DMS79 (cell line): ENCODE results near the gene L3MBTL2.

Experiments used
- DNase-seq: peaks from one replicate; lab custom pipeline; 2025; lab: John Stamatoyannopoulos, UW

L3MBTL2 gene

GRCh38 chr22:41215409-41215808 lies 10.3 kb downstream of the L3MBTL2 start:
- DNase-seq, result no peak

DNA sequence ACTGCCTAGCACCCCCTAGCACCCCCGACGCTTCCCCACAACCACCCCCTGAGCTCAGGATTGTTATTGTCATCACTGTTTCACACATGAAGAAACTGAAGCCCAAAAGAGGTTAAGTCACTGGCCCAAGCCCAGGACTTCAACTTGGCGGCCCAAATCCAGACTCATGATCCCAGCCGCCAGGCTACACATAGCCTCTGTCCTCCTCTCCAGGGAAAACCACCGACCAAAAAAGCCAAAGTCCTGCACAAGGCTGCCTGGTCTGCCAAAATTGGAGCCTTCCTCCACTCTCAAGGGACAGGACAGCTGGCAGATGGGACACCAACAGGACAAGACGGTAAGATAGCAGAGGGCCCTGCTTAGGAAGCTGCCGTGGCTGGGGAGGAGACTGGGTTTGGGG lies 10.8 kb downstream of the L3MBTL2 start:
- no peak for DNase-seq

- no peak for DNase-seq
Observed at GRCh38 chr22:41216984-41217383, 11.9 kb downstream of the L3MBTL2 start.

- peak; percentile 81 for DNase-seq
Observed at GRCh38 chr22:41217553-41218157, 12.5 kb downstream of the L3MBTL2 start.

- DNase-seq, result no peak
Observed at GRCh38 chr22:41222846-41223507, 17.9 kb downstream of the L3MBTL2 start.

DNA sequence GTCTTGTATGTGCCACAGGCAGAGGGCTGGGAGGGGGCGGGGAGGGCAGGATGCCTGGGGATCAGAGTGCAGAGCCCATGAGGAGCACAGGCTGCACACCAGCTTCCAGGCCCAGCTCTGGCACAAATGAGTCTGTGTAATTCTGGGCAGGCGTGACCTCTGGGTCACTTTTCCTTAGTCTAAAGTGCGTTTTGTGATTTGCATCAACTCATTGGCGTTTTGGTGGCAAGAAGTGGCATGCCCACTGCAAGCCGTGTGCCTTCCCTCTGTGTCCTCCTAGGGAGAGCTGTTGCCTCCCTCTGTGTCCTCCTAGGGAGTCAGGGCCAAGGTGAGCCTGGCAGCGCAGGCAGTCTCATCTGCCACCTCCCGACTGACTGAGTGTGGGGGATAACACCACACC lies 18.4 kb downstream of the L3MBTL2 start:
- DNase-seq, result no peak

DNA sequence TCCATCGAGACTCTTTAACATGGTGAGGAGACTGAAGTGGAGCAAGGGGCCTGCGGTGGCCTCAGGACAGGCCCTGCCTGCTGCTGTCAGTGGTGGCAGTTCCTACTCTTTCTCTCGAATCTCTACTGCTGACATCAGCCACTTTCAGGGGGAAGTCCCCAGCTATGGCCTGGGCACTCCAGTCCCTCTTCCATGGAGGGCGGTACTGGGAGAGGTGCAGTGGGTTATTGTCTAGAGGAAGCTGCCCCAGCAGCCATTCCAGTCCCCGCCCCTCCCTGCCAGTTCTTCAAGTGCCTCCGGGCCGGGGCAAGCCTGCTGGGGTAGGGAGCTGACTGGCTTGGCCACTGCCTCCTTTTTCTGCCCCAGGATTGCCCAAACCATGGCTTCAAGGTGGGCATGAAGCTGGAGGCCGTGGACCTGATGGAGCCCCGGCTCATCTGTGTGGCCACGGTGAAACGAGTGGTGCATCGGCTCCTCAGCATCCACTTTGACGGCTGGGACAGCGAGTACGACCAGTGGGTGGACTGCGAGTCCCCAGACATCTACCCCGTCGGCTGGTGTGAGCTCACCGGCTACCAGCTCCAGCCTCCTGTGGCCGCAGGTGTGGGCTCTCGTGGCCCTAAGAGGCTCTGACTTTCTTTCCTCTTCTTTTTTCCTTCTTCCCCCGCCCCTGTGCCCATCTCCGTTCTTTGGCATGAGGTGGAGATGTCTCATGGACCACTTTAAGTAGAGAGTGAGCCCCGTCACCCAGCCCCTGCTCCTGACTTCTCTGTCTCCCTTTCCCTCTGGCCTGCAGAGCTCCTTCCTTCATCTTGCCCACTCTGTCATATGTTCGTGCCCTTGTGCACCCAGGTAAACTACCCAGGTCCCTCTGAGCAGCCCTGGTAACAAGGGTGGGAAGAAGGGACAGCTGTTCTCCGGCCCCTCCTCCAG lies 21.9 kb downstream of the L3MBTL2 start:
- DNase-seq, result no peak

DNA sequence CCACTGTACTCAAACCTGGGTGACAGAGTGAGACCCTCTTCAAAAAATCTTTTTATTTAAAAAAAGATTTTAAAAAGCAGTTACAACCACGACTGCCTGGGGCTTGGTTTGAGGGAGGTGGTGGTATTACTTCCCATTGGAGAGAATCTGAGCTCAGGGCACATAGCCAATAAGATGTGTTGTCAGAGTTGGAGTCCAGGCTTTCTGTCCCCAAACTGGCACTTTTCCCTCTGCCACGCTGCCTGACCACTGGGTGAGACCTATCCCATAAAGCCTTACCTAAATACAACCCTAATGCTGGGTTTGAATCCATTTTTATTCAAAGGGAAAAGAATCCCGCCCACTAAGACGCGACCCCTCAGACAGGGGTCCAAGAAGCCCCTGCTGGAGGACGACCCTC lies 24.1 kb downstream of the L3MBTL2 start:
- no peak for DNase-seq

- no peak for DNase-seq
Observed at GRCh38 chr22:41229730-41230400, 24.8 kb downstream of the L3MBTL2 start.

DNA sequence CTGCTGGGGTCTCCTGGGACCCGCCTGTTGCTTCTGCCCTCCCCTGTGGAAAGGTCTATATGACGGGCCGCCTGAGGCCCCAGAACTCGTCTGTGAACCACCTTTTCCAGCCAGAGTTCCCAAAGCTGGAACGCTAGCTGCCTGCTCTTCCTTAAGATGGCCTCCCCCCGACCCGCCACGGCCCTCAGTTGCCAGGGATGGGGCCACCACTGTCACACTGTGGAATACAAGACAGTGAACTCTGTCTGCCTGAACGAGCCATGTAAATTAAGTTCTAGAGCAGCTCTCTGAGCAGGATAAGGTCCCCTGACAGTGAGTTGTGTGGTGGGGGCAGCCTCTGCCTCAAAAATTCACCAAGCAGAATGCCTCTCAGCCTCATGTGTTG lies 25.3 kb downstream of the L3MBTL2 start:
- no peak for DNase-seq

GRCh38 chr22:41231369-41231768 lies 26.3 kb downstream of the L3MBTL2 start:
- DNase-seq, result no peak

GRCh38 chr22:41234815-41235695 lies 29.9 kb downstream of the L3MBTL2 start:
- no peak for DNase-seq

- DNase-seq, result peak; percentile 29
Observed at GRCh38 chr22:41237036-41237706, 32.1 kb downstream of the L3MBTL2 start.

DNA sequence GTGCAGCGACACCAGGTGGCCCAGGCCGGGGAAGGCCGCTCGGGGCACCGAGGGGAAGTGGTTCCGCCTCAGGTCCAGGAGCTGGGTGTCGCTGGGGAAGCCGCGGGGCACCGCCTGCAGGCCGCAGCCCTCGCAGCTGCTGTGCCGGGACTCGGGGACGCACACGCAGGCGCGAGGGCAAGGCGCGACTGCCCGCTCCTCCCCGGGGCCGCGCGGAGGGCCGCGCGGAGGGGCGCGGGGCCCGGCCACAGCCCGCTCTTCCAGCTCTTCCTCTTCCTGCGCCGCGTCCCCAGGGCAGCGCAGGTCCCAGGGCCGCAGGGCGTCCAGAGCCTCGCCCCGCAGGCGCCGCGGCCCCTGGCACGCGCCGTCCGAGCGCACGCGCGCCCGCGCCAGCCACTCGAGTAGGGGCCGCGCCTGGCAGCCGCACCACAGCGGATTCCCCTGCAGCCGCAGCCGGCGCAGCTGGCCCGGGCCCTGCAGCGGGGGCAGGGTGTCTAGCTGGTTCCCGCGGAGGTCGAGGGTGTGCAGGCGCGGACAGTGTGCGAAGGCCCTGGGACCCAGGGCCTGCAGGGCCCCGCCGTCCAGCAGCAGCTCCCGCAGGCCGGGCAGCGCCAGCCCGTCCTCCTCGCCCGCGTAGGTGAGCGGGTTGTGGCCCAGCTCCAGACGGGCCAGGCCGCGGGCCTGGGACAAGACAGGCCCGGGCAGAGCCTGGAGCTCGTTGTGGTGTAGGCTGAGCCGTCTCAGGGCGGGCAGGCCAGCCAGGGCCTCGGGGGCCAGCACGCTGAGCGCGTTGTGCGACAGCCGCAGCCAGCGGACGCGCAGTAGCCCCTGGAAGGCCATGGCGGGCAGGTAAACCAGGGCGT lies 32.8 kb downstream of the L3MBTL2 start:
- DNase-seq, result no peak

DNA sequence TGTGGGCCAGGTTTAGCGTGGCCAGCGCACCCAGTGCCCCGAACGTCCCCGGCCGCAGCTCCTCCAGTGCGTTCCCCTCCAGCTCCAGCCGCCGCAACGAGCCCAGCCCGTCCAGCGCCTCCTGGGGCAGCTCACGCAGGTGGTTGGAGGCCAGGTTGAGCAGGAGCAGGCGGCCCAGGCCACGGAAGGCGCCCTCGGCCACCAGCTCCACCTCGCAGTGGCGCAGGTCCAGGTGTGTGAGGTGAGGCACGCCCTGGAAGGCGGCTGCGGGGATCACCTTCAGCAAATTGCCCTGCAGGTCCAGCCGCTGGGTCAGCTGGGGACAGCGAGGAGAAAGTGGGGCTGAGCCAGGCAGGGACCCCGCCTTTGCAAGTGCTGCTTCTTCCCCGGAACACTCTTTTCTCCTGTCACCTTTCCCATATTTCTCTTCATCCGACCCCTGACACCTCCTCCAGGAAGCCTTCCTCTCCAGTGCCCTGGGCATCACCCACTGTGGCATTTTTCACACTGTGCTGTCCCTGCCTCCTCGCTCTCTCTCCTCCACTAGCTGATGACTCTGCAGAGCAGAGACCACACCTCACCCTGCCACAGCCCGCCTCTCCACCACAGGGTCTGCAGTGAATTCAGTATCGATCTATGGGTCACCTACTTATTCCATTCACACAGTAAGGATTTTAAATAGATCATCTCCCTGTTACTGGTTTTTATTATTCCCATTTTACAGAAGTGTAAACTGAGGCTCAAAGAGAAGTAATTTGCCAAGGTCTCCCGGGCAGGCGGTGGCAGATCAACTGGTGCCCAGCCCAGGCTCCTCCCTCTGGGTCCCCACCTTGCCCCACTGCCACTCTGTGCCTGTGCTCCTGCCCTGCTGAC lies 33.7 kb downstream of the L3MBTL2 start:
- DNase-seq, result no peak

DNA sequence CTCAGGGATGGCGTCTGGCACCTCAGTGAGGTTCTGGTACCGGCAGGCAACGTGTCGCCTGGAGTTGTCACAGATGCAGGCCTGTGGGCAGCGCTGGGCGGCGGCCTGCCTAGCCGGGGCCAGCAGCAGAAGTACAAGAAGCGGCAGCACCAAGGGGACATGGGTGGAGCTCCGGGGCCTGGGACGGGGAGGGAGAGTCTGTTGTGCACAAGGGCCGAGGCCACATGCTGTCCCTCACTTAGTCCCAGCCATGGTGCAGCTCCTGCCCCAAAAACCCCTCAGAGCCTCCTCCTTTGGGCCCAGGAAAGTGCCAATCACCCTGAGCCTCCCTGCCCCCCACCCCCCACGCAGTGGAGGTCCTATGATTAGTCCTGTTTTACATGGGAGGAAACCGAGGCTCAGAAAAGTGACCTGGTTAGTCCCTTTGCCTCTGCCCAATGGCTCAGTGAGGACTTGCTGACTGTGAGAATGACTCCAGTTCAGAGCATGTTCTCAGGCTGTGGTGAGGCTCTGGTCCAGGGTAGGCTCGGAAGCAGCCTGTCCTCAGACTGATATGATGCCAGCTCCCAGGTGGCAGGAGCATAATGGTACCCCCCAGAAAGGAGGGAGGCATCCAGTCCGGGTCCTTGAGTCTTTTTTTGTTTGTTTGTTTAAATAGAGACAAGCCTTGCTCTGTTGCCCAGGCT lies 34.5 kb downstream of the L3MBTL2 start:
- no peak for DNase-seq

DNA sequence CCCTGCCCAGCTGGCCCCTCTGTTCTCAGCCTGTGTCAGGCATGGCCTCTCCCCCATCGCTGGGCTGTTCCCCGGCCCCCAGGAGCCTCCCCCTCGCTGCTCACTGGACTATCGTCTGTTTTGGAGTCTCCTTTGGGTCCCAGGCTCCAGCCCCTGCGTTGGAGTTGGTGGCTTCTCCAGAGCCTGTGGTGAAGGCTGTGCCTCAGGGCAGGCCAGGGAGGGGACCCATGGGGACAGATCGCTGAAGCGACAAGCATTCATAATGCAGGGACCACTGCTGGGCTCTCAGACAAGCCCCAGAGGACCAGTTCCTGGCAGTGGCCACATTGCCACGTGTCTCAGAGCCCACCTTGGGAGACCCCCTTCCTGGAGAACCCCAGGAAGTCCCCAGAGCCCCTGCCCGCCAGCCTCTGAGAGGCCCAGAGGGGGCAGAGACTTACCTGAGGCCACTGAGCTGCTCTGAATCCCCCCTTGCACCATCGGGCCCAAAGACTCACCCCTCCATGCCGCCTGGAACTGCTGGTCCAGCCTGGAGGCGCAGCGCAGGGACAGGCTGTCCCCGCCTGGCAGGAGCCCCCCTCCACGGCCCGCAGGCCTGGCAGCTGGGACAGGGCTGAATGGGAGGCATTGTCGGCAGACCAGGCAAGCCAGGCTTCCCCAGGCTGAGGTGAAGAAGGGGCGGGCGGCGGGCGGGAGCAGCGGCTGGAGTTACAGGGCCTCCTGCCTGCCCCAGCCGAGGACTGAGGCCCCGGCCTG lies 35.4 kb downstream of the L3MBTL2 start, which contains the start of gene CHADL:
Gene CHADL (minus strand): TSS at position 555 of the 756 bp plus-strand sequence. CDS start 50 bp downstream, at position 505.
- no peak for DNase-seq
